Measurements from ENCODE around the gene KIAA1328. TPM values are rescaled to one million over a fixed set of nuclear protein-coding genes. Genes with fewer than 3 reads are reported as not detected.

The KIAA1328 gene
- total and polyA plus RNA-seq, 5 donors = 2.6 to 9.7 (median 7.5) TPM

DNA sequence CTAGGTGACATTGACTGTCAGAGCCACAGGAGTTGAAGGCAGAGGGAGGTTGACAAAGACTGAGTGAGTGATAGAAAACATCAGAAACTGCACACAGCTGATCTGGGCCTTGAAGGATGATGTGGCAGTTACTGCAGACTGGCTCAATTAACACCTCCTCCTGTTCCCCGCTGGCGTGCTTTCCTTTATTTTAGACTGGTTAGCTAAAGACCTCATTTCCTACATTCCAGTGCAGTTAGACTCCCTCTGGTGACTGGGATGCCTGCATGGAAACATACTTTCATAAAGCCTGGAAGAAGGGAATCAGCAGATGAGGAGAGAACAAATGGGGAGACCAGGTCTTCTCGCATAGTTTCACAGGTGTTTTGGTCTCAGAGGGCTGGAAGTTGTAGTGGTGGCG, 7.2 kb upstream of the KIAA1328 start:
- no peaks in the 10 kb centered on the region for H3K9me3 ChIP-seq (ENCODE audit: control insufficient read depth, low read length)
- ATAC-seq (no peak), DNase-seq (no peak)
- no peak overlapping the region for H3K4me3 ChIP-seq (ENCODE audit: low read length)
- intact Hi-C loops (cut with DNase I) = no loop called here
- 90% methylated on average over 4 of the region's 4 CpGs for WGBS
- no peak overlapping the region for H3K27ac ChIP-seq (ENCODE audit: low read length)
- no peaks in the 10 kb centered on the region for H3K4me1 ChIP-seq (ENCODE audit: control insufficient read depth, insufficient read depth, low read length)
- no peaks in the 10 kb centered on the region for H3K27me3 ChIP-seq (ENCODE audit: control insufficient read depth, insufficient read depth)

DNA sequence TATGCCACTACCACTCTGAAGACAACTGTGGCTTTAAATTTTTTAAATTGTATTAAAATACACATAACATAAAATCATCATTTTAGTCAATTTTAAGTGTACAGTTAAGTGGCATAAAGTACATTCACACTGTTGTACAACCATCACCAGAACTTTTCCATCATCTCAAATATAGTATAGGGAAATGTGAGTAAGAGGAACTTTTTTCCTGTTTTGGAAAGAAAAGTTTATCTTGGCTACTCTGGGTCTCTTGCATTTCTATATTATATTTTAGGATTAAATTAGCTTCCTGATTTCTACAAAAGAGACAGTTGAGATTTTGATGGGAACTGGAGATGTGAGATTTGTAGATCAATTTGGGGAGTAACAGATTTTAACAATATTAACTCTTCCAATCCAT, 3.4 kb upstream of the KIAA1328 start:
- DNase-seq (no peak), ATAC-seq (no peak)
- Histone ChIP-seq H3K27ac (ENCODE audit: low read length) (no peak overlapping the region), H3K9me3 (ENCODE audit: control insufficient read depth, low read length) (no peaks in the 10 kb centered on the region), H3K4me1 (ENCODE audit: control insufficient read depth, insufficient read depth, low read length) (no peaks in the 10 kb centered on the region), H3K27me3 (ENCODE audit: control insufficient read depth, insufficient read depth) (no peaks in the 10 kb centered on the region), H3K4me3 (ENCODE audit: low read length) (no peak overlapping the region)
- intact Hi-C loops (cut with DNase I) = no loop called here

DNA sequence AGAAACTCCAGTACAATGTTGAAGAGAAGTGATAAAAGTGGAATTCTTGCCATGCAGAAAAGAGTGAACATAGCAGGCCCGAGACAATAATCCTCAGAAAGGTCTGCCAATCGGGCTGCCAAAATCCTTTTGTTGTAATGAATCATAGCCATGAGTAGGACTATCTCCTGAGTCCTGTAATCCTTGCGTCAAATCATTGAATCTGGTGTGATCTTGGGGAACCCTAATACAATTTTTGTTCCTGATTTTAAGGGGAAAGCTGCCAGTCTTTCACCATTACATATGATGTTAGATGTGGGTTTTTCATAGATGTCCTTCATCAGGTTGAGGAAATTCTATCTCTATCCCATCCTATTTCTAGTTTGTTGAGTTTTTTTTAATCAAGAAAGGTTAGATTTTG, 2.4 kb upstream of the KIAA1328 start:
- H3K27me3 ChIP-seq (ENCODE audit: control insufficient read depth, insufficient read depth) = no peaks in the 10 kb centered on the region
- H3K27ac ChIP-seq (ENCODE audit: low read length) = no peak overlapping the region
- H3K9me3 ChIP-seq (ENCODE audit: control insufficient read depth, low read length) = no peaks in the 10 kb centered on the region
- DNase-seq (no peak), ATAC-seq (no peak)
- WGBS = 98% methylated on average over 3 of the region's 3 CpGs
- no peaks in the 10 kb centered on the region for H3K4me1 ChIP-seq (ENCODE audit: control insufficient read depth, insufficient read depth, low read length)
- H3K4me3 ChIP-seq (ENCODE audit: low read length) = no peak overlapping the region
- intact Hi-C loops (cut with DNase I) = no loop called here

DNA sequence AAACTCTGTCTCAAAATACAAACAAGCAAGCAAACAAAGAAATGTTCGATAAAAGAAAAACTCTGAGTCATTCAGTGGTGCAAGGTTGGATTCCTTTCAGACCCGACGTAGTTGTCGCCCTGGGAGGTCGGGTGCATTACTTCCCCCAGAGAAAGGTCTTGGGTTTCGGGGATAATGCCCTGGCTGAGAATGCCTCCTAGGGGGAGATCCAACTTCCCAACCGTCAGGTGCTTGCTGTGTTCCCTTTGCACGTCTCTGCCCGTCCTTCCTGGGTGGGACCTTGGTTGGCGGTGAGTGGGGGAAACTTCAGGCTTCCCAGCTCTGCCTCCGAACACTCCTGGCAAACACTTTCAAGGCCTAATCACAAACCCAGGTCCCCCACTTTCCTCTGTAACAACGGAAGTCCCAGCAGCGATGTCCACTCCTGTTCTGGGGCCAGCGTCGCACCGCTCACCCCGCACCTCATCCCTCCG, 734 bp upstream of the KIAA1328 start:
- peak in 2 of 3 donors; percentile 23 to 38 for DNase-seq
- no peaks in the 10 kb centered on the region for H3K4me1 ChIP-seq (ENCODE audit: control insufficient read depth, insufficient read depth, low read length)
- WGBS = under 1% methylated on average over 18 of the region's 18 CpGs
- intact Hi-C loops (cut with DNase I) = no loop called here
- ATAC-seq = peak in 1 of 2 donors; percentile 16
- H3K27ac ChIP-seq (ENCODE audit: low read length) = peak overlapping the region; percentile 13
- H3K9me3 ChIP-seq (ENCODE audit: control insufficient read depth, low read length) = no peaks in the 10 kb centered on the region
- H3K27me3 ChIP-seq (ENCODE audit: control insufficient read depth, insufficient read depth) = no peaks in the 10 kb centered on the region
- H3K4me3 ChIP-seq (ENCODE audit: low read length) = peak overlapping the region; percentile 57

DNA sequence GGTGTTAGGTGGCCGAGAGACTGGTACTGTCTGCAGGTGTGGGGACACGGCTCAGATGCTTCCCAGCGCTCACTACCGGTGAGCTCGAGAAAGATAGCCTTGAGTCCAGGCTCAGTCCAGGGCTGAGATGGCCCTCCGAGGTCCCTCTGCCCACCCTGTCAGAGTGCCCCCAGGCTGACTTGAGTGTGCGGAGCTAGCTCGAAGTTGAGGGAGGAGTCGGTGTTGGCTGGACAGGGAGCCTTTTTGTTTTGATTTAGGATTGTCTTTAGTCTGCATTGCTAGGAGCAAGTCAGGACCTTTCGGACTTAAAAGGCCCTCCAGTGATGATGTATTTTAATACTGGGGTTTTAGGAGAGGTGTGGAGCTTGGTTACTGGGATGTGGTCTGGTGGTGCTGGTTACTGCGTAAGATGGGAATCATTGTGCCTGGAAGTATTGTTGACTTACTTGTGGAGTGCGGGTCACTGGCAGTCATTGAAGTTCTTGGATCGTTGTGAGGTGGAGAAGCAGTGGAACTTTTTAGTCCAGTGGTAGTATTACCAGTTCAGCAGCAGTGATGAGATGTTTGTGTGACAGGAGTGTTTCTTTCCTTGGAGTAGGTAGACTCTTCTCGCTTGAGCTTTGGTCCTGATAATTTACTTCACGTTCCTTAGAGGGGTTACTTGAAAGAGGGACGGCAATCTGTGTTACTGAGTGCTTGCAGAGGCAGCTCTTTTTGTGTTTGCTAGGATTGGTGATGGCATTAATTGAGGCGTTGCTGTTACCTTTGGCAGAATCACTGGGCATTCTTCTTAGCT, 633 bp downstream of the KIAA1328 start:
- Histone ChIP-seq H3K9me3 (ENCODE audit: control insufficient read depth, low read length) (no peaks in the 10 kb centered on the region), H3K4me3 (ENCODE audit: low read length) (peak overlapping the region; percentile 57), H3K4me1 (ENCODE audit: control insufficient read depth, insufficient read depth, low read length) (no peaks in the 10 kb centered on the region), H3K27ac (ENCODE audit: low read length) (peak overlapping the region; percentile 3), H3K27me3 (ENCODE audit: control insufficient read depth, insufficient read depth) (no peaks in the 10 kb centered on the region)
- ATAC-seq = no peak
- peak in 1 of 3 donors; percentile 27 for DNase-seq
- intact Hi-C loops (cut with DNase I) = no loop called here
- WGBS = 14% methylated on average over 17 of the region's 17 CpGs

DNA sequence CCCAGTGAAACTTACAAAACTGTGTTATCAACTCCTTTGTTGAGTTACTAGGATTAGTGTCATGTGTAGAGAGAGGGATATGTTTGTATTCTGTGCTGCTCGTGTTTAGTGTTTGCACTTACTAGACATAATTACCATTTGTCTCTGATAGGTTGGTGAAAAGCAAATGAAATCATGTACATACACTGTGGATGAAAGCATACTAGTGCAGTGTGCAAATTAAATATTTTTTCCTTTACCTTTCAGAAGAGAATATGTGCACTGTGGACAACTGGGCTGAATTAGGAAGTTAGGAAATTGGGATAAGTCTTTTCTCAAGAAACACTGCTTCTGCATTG, 1.2 kb downstream of the KIAA1328 start:
- Histone ChIP-seq H3K4me1 (ENCODE audit: control insufficient read depth, insufficient read depth, low read length) (no peaks in the 10 kb centered on the region), H3K27me3 (ENCODE audit: control insufficient read depth, insufficient read depth) (no peaks in the 10 kb centered on the region), H3K9me3 (ENCODE audit: control insufficient read depth, low read length) (no peaks in the 10 kb centered on the region), H3K27ac (ENCODE audit: low read length) (no peak overlapping the region), H3K4me3 (ENCODE audit: low read length) (no peak overlapping the region)
- intact Hi-C loops (cut with DNase I) = no loop called here
- DNase-seq (no peak), ATAC-seq (no peak)
- 40% methylated on average over 1 of the region's 1 CpG for WGBS

DNA sequence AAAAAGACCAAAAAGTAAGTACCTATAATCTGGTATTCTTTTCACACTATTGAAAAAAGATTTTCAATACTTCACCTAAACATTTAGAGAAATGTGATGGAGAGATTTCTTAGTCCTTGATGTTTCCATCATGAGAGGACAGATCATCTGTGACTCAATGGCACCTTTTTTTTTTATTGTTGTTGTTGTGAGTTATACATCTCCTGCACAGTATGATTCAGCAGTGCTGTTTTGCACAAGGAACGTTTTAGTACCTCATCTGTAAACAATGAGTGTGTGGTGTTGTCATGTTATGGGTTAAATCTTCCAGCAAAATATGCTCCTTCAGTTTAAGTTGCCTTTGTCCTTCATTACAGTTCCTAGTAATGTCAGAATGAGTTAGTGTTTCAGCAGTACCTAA, 2.2 kb downstream of the KIAA1328 start:
- Histone ChIP-seq H3K27ac (ENCODE audit: low read length) (no peak overlapping the region), H3K9me3 (ENCODE audit: control insufficient read depth, low read length) (no peaks in the 10 kb centered on the region), H3K4me1 (ENCODE audit: control insufficient read depth, insufficient read depth, low read length) (no peaks in the 10 kb centered on the region), H3K4me3 (ENCODE audit: low read length) (no peak overlapping the region), H3K27me3 (ENCODE audit: control insufficient read depth, insufficient read depth) (no peaks in the 10 kb centered on the region)
- ATAC-seq = no peak
- 36% methylated on average over 1 of the region's 1 CpG for WGBS
- intact Hi-C loops (cut with DNase I) = no loop called here
- no peak for DNase-seq

DNA sequence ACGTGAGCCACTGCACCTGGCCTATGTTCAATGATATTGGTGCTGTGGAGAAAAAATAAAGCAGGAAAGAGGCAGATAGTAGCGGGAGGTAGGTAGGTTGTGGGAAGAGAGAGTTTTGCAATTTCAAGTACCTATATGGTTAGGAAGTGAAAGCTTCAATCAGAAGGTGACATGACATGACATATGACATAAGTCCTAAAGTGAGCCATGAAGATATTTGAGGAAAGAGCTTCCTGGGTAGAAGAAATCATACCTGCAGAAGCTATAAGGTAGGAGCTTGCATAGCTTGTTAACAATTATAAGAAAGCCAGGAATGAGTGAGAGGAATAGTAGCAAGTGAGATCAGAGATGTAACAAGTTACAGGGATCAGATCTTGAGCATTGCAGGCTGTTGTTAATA, 4.2 kb downstream of the KIAA1328 start:
- intact Hi-C loops (cut with DNase I) = no loop called here
- no peak for ATAC-seq
- H3K27ac ChIP-seq (ENCODE audit: low read length) = no peak overlapping the region
- WGBS = 95% methylated on average over 2 of the region's 2 CpGs
- no peak for DNase-seq
- no peak overlapping the region for H3K4me3 ChIP-seq (ENCODE audit: low read length)
- no peaks in the 10 kb centered on the region for H3K27me3 ChIP-seq (ENCODE audit: control insufficient read depth, insufficient read depth)
- H3K4me1 ChIP-seq (ENCODE audit: control insufficient read depth, insufficient read depth, low read length) = no peaks in the 10 kb centered on the region
- H3K9me3 ChIP-seq (ENCODE audit: control insufficient read depth, low read length) = no peaks in the 10 kb centered on the region

DNA sequence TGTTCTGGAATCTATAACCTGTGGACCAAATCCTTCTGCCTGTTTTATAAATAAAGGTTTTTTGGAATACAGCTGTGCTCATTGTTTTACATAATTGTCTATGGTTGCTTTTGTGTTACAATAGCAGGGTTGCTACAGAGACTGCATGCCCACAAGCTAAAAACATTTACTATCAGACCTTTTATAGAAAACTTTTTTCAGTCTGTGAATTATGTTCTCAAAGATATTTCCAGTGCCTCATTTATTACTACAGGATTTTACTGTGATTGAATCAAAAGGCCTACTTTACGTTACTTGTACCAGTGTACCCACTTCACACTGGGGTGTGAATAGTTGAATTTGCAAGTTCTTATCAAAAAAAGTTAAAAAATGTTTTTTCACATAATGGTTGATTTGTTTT, 7.0 kb downstream of the KIAA1328 start:
- Histone ChIP-seq H3K9me3 (ENCODE audit: control insufficient read depth, low read length) (no peaks in the 10 kb centered on the region), H3K4me3 (ENCODE audit: low read length) (no peak overlapping the region), H3K4me1 (ENCODE audit: control insufficient read depth, insufficient read depth, low read length) (no peaks in the 10 kb centered on the region), H3K27me3 (ENCODE audit: control insufficient read depth, insufficient read depth) (no peaks in the 10 kb centered on the region), H3K27ac (ENCODE audit: low read length) (no peak overlapping the region)
- ATAC-seq (no peak), DNase-seq (no peak)
- intact Hi-C loops (cut with DNase I) = no loop called here
- 94% methylated on average over 1 of the region's 1 CpG for WGBS

DNA sequence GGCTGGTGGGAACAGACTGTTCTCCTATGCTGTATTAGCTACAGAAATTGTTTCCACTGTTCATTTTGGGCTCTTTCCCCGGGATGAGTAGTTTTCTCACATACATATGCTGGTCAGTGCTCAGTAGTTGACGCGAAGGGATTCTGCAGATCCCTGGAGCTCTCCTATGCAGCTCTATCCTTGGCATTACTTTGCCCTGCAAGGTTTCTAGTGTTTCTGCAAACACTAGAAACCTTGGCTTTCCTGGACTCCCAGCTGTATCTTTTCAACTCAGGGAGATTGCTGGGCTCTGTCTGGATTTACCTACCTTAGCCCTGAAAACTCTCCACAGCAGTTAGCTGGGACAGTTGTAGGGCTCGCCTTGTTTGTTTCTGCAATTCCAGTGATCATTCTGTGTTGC, 10.9 kb downstream of the KIAA1328 start:
- no peak for ATAC-seq
- H3K27me3 ChIP-seq (ENCODE audit: control insufficient read depth, insufficient read depth) = no peaks in the 10 kb centered on the region
- WGBS = 98% methylated on average over 4 of the region's 4 CpGs
- no peak overlapping the region for H3K27ac ChIP-seq (ENCODE audit: low read length)
- DNase-seq = no peak
- no peaks in the 10 kb centered on the region for H3K9me3 ChIP-seq (ENCODE audit: control insufficient read depth, low read length)
- no peaks in the 10 kb centered on the region for H3K4me1 ChIP-seq (ENCODE audit: control insufficient read depth, insufficient read depth, low read length)
- intact Hi-C loops (cut with DNase I) = no loop called here
- no peak overlapping the region for H3K4me3 ChIP-seq (ENCODE audit: low read length)

DNA sequence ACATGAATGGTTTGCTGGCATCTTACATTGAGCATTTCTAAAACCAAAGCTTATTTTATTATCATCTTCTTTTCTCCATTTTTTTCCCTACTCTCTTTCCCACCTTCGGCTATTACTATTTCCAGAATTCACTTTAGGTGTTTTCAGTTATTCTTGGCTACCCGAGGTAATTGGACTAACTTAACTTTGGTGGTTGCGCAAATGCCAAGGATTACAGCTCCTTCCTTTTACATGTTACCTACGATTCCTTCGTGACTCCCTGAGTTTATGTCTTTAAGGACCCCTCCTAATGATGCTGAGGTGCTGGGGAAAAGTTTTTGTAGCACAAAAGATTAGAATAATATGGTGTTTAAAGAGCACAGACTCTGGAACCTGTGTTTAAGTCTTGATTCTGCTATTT, 14.3 kb downstream of the KIAA1328 start:
- DNase-seq (no peak), ATAC-seq (no peak)
- Histone ChIP-seq H3K4me1 (ENCODE audit: control insufficient read depth, insufficient read depth, low read length) (no peaks in the 10 kb centered on the region), H3K9me3 (ENCODE audit: control insufficient read depth, low read length) (no peaks in the 10 kb centered on the region), H3K27me3 (ENCODE audit: control insufficient read depth, insufficient read depth) (no peaks in the 10 kb centered on the region), H3K4me3 (ENCODE audit: low read length) (no peak overlapping the region), H3K27ac (ENCODE audit: low read length) (no peak overlapping the region)
- intact Hi-C loops (cut with DNase I) = no loop called here
- WGBS = 87% methylated on average over 5 of the region's 5 CpGs

DNA sequence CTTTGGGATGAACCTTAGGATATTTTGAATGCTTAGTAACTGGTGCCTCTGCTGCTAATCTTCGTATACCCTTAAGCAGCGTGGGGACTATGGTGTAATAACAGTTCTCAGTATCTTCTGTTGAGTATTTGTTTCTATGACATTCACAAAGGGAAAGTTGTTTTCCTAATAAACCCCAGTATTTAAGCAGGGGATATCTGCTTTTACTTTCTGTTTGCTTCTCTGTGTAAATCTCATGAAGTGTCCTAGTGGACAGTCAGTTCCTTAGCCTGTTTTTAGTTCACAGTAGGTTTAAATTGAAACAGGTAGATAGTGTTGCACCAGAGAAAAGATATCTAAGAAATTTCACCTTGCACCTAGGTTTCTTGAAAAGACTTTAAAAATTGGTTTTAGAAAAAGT, 14.9 kb downstream of the KIAA1328 start:
- WGBS = 74% methylated on average over 2 of the region's 2 CpGs

More for the DNA sequence above, 14.9 kb downstream of the KIAA1328 start:
- DNase-seq = no peak
- ATAC-seq = no peak
- Histone ChIP-seq H3K27ac (ENCODE audit: low read length) (no peak overlapping the region), H3K4me3 (ENCODE audit: low read length) (no peak overlapping the region), H3K27me3 (ENCODE audit: control insufficient read depth, insufficient read depth) (no peaks in the 10 kb centered on the region), H3K4me1 (ENCODE audit: control insufficient read depth, insufficient read depth, low read length) (no peaks in the 10 kb centered on the region), H3K9me3 (ENCODE audit: control insufficient read depth, low read length) (no peaks in the 10 kb centered on the region)
- intact Hi-C loops (cut with DNase I) = no loop called here
